Nephron progenitor cell (in vitro differentiated cells): ENCODE measurements around the gene SIN3A.
"Not testable (repeated sequence)": the region's sequence is repeated elsewhere in the genome, so short reads cannot be mapped to it uniquely, and the experiment has no call there.

Experiments
- DNase-seq: peaks from one replicate; pipeline ENCODE4 v3.0.0; 2021
- H3K27ac Mint-ChIP-seq: 2 replicates; pipeline ENCODE4 v1.8.0; 2021; ENCODE audit warnings: mild to moderate bottlenecking, moderate library complexity, mixed read lengths
- H3K27me3 Mint-ChIP-seq: 2 replicates; pipeline ENCODE4 v1.8.0; 2021; ENCODE audit warnings: mild to moderate bottlenecking, low read depth, mixed read lengths; ENCODE audit not compliant: poor library complexity
- H3K36me3 Mint-ChIP-seq: 2 replicates; pipeline ENCODE4 v1.8.0; 2021; ENCODE audit warnings: low read depth, mixed read lengths
- H3K4me1 Mint-ChIP-seq: 2 replicates; pipeline ENCODE4 v1.8.0; 2021; ENCODE audit warnings: mixed read lengths
- H3K4me3 Mint-ChIP-seq: 2 replicates; pipeline ENCODE4 v1.8.0; 2021; ENCODE audit warnings: mild to moderate bottlenecking, moderate library complexity, mixed read lengths
- H3K9me3 Mint-ChIP-seq: 2 replicates; pipeline ENCODE4 v1.8.0; 2021; ENCODE audit warnings: mild to moderate bottlenecking, moderate library complexity, mixed read lengths
- CTCF ChIP-seq: fragments of 200-600 bp; sonication (generic); IDR thresholded peaks from 2 replicates; pipeline ENCODE4 v1.5.0; 2021; ENCODE audit warnings: antibody characterized with exemption

Gene SIN3A

DNA sequence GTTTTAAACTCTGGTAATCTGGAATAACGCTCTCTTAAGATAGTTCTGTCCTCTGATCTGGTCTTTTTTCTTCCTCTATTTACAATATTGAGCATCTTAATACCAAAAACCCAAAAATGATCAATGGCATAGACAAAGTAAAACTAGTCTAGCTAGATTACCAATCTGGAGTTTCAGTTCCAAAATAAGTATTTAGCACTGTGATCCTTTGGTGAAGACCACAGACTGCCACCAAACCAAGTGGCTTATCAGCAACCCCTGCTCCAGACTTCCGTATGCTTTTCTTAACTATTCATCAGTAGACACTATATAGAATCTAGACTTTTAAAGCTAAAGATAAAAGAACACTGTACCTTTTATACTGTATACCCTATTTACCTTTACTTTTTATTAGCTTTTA lies 47.6 kb downstream of the SIN3A start:
- no peak overlapping the region for H3K27ac Mint-ChIP-seq
- peaks cover 88% of the 10 kb centered on the region for H3K36me3 Mint-ChIP-seq
- H3K27me3 Mint-ChIP-seq: no peaks in the 10 kb centered on the region

DNA sequence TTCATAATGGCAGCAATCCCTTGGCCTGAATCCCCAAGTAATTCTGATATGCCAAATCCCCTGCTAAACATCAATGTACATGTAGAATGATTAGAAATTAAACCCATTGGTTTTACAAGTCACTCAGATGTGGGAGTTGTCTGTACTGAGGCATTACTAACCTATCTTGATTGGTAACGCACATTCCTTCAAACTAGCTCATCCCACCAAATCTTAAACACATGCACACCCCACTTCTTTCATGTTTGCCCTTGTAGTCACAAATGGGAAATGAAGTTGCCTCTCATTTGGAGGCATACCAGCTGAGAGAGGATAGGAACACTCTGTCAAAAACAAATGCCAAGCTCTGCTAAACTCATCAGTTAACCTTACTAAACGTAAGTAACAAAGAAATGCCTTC lies 54.0 kb downstream of the SIN3A start:
- Mint-ChIP-seq H3K9me3 (no peaks in the 10 kb centered on the region), H3K27ac (peak overlapping the region; percentile 68), H3K4me1 (no peaks in the 10 kb centered on the region), H3K27me3 (no peaks in the 10 kb centered on the region), H3K36me3 (peaks cover 71% of the 10 kb centered on the region), H3K4me3 (no peak overlapping the region)
- TF ChIP-seq CTCF: no peak
- no peak for DNase-seq

More for the DNA sequence above, 47.6 kb downstream of the SIN3A start:
- no peaks in the 10 kb centered on the region for H3K4me1 Mint-ChIP-seq
- TF ChIP-seq CTCF: no peak
- H3K9me3 Mint-ChIP-seq: no peaks in the 10 kb centered on the region
- DNase-seq: no peak
- H3K4me3 Mint-ChIP-seq: no peak overlapping the region

DNA sequence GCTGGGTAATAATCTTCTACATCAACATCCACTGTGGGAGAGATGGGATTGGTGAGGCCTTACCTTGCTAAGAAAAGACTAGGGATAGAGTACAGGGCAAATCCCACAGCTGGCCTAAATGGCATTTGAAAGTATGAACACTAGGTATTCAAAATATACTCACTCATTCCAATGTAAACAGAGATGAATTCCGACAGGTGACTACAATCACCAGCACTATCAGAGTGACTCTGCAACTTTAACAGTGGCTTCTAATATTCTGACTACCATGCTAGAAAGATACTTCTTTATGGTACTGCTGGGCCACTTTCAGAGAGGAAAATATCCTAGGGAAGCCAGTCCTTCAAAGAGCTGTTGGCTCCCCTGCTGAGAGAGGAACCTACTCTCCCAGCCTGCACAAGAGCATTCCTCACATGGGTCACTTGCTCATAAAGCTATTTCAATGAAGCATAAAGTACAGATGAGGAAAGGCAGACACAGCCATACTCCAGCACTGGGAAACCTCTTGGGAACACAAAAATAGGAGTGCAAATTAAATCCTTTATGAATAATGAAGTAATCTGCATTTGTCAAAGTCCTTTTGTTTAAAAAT lies 61.6 kb downstream of the SIN3A start:
- Mint-ChIP-seq H3K27me3 (no peaks in the 10 kb centered on the region), H3K36me3 (peaks cover 72% of the 10 kb centered on the region), H3K9me3 (no peaks in the 10 kb centered on the region), H3K27ac (no peak overlapping the region), H3K4me1 (no peaks in the 10 kb centered on the region), H3K4me3 (no peak overlapping the region)
- no peak for TF ChIP-seq CTCF
- no peak for DNase-seq

DNA sequence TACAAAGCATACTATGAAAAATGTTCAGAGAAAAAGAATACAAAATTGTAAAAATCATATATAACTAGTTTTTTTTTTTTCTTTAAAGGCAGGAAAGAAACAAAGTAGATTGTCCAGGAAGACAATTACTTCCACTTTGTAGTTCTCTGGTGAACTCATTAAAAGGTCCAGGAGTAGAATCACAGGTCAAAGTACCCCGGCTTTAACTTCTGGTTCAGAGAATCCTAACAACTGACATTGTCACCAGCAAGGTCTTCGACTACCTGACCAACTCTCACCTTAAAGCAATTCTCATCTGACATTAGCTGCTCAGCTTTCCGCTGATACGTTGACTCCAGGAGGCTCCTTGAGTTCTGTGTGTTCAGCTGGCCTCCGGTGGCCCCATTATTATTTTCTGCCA lies 67.5 kb downstream of the SIN3A start:
- not testable (repeated sequence) for H3K9me3 Mint-ChIP-seq, H3K27ac Mint-ChIP-seq, H3K4me3 Mint-ChIP-seq, H3K27me3 Mint-ChIP-seq, H3K4me1 Mint-ChIP-seq, DNase-seq
- H3K36me3 Mint-ChIP-seq: peaks cover 71% of the 10 kb centered on the region

- no peaks in the 10 kb centered on the region for H3K27me3 Mint-ChIP-seq
- H3K9me3 Mint-ChIP-seq: no peaks in the 10 kb centered on the region
- DNase-seq: no peak
- H3K4me3 Mint-ChIP-seq: no peak overlapping the region
- H3K27ac Mint-ChIP-seq: peak overlapping the region; percentile 14
- peaks cover 64% of the 10 kb centered on the region for H3K36me3 Mint-ChIP-seq
- no peaks in the 10 kb centered on the region for H3K4me1 Mint-ChIP-seq
- no peak for TF ChIP-seq CTCF
These were observed 70.7 kb downstream of the SIN3A start for GRCh38 chr15:75380773-75381172.

- Mint-ChIP-seq H3K9me3 (no peaks in the 10 kb centered on the region), H3K27me3 (no peaks in the 10 kb centered on the region), H3K36me3 (peaks cover 54% of the 10 kb centered on the region), H3K27ac (peak overlapping the region; percentile 59), H3K4me3 (no peak overlapping the region), H3K4me1 (peaks cover 15% of the 10 kb centered on the region)
- no peak for DNase-seq
- TF ChIP-seq CTCF: no peak
These were observed 79.4 kb downstream of the SIN3A start for GRCh38 chr15:75371901-75372688.
